ENCODE measurements around the gene MZF1. TPM values are rescaled to one million over a fixed set of nuclear protein-coding genes. Genes with fewer than 3 reads are reported as not detected.

Gene MZF1
- total and polyA plus RNA-seq, 9 of the 15 experiments (the other 6 are each of a cell fraction or from before 2014, with no cell fraction given): 0.31 to 29.3 (median 11.5) TPM

DNA sequence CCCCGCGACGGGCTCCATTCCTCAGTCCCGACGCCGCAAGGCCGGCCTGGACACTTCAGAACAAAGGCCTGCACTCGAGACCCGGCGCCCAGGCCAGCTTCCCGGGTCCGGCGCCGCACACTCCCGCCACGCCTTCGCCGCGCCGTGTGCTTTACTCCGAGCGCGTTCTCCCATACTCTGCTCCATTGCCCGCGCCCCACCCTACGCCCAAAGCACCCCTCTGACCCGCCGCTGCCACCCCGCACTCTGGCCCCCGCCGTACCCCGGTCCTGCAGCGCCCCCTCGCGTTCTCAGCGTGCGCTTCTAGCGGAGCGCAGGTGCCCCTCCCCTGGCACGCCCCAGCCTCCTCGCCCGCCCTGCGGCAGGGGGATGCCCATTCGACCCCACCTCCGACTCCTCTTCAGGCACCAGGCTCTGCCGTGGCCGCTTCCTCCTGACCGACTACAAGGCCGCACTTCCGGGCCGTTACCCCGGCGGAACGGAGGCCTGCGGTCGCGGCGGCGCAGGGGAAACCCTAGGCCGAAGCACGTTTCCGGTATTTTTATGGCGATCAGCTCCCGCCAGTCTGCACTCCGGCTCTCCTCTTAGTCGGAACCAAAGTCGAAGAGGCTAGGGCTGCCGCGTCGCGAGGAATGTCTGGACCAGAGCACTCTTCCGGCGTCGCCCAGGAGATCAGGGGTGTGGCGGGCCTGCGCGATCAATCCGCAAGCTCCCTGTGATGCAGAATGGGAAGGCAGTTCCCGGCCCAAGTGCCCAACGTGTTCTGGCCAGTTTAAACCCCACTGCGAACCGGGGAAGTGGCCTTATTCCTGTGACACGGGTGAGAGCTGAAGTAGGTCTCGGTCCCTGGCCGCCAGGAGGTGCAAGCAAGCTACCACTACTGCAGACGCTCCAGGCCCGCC, 53.5 kb downstream of the MZF1 start, which contains the start of gene ZBTB45 (continued):
- TF ChIP-seq, protein P1, sequence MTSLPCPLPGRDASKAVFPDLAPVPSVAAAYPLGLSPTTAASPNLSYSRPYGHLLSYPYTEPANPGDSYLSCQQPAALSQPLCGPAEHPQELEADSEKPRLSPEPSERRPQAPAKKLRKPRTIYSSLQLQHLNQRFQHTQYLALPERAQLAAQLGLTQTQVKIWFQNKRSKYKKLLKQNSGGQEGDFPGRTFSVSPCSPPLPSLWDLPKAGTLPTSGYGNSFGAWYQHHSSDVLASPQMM (CRISPR knock-in tag; IDR thresholded peaks at IDR 0.05): no peak
- TF ChIP-seq POLR2H (tag; IDR thresholded peaks at IDR 0.05; ENCODE audit: low read depth): peak; percentile 81
- peak; percentile 89 for TF ChIP-seq NR2C1 (IDR thresholded peaks at IDR 0.05)
- TF ChIP-seq NR2C1 (tag; IDR thresholded peaks at IDR 0.05): peak; percentile 91
- TF ChIP-seq, protein P2, sequence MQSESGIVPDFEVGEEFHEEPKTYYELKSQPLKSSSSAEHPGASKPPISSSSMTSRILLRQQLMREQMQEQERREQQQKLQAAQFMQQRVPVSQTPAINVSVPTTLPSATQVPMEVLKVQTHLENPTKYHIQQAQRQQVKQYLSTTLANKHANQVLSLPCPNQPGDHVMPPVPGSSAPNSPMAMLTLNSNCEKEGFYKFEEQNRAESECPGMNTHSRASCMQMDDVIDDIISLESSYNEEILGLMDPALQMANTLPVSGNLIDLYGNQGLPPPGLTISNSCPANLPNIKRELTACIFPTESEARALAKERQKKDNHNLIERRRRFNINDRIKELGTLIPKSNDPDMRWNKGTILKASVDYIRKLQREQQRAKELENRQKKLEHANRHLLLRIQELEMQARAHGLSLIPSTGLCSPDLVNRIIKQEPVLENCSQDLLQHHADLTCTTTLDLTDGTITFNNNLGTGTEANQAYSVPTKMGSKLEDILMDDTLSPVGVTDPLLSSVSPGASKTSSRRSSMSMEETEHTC (IDR thresholded peaks at IDR 0.05): no peak
- peak; percentile 78 for TF ChIP-seq GTF2A2 (tag; IDR thresholded peaks at IDR 0.05)
- no peak for TF ChIP-seq MAFG (tag; conservative IDR thresholded peaks at IDR 0.05)
- peak; percentile 90 for TF ChIP-seq RB1 (IDR thresholded peaks at IDR 0.05; ENCODE audit: low read depth)
- TF ChIP-seq ZNF3 (CRISPR knock-in tag; IDR thresholded peaks at IDR 0.05): 0 out of 2 replicates have a peak, but pooled peaks have one; percentile 42
- no peak for TF ChIP-seq ILK (tag; IDR thresholded peaks at IDR 0.05; ENCODE audit: borderline replicate concordance, low read depth)
- no peak for TF ChIP-seq ZFPM2 (CRISPR knock-in tag; IDR thresholded peaks at IDR 0.05)
- peak; percentile 84; the same call in 1 of the 2 replicates for TF ChIP-seq E2F3 (CRISPR knock-in tag; IDR thresholded peaks at IDR 0.05)
- peak; percentile 99 for TF ChIP-seq CBFB (CRISPR knock-in tag; IDR thresholded peaks at IDR 0.05)
- TF ChIP-seq, protein P3, sequence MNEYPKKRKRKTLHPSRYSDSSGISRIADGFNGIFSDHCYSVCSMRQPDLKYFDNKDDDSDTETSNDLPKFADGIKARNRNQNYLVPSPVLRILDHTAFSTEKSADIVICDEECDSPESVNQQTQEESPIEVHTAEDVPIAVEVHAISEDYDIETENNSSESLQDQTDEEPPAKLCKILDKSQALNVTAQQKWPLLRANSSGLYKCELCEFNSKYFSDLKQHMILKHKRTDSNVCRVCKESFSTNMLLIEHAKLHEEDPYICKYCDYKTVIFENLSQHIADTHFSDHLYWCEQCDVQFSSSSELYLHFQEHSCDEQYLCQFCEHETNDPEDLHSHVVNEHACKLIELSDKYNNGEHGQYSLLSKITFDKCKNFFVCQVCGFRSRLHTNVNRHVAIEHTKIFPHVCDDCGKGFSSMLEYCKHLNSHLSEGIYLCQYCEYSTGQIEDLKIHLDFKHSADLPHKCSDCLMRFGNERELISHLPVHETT (CRISPR knock-in tag; conservative IDR thresholded peaks at IDR 0.05 in 1 of 2, IDR thresholded peaks at IDR 0.05 in 1 of 2): peak; percentile 65 to 99; a peak in 3 of 4 replicates
- TF ChIP-seq ZFP1 (CRISPR knock-in tag; IDR thresholded peaks at IDR 0.05): no peak
- no peak for TF ChIP-seq PURB (CRISPR knock-in tag; IDR thresholded peaks at IDR 0.05; ENCODE audit: low read depth)
- TF ChIP-seq BCL6 (CRISPR knock-in tag; IDR thresholded peaks at IDR 0.05): no peak; the same call in 1 of the 2 replicates
- TF ChIP-seq ZNF24 (IDR thresholded peaks at IDR 0.05): peak; percentile 31
- TF ChIP-seq NR4A1 (CRISPR knock-in tag; IDR thresholded peaks at IDR 0.05): peak; percentile 49; the same call in 1 of the 2 replicates
- TF ChIP-seq NR4A1 (tag; IDR thresholded peaks at IDR 0.05): peak; percentile 54; the same call in 1 of the 2 replicates
- TF ChIP-seq, protein P4, sequence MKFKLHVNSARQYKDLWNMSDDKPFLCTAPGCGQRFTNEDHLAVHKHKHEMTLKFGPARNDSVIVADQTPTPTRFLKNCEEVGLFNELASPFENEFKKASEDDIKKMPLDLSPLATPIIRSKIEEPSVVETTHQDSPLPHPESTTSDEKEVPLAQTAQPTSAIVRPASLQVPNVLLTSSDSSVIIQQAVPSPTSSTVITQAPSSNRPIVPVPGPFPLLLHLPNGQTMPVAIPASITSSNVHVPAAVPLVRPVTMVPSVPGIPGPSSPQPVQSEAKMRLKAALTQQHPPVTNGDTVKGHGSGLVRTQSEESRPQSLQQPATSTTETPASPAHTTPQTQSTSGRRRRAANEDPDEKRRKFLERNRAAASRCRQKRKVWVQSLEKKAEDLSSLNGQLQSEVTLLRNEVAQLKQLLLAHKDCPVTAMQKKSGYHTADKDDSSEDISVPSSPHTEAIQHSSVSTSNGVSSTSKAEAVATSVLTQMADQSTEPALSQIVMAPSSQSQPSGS (CRISPR knock-in tag; IDR thresholded peaks at IDR 0.05): no peak
- TF ChIP-seq DIDO1 (tag; IDR thresholded peaks at IDR 0.05; ENCODE audit: low read depth): peak; percentile 93
- no peak; the same call in 1 of the 2 replicates for TF ChIP-seq SMAD3 (CRISPR knock-in tag; conservative IDR thresholded peaks at IDR 0.05)
- TF ChIP-seq U2AF2 (optimal IDR thresholded peaks at IDR 0.05; ENCODE audit: low read depth, low read length): no peak
- peak; percentile 64; the same call in 1 of the 2 replicates for TF ChIP-seq NFATC3 (IDR thresholded peaks at IDR 0.05)
- no peak for TF ChIP-seq ZSCAN32 (CRISPR knock-in tag; IDR thresholded peaks at IDR 0.05)

Data from K562 (cell line).